Measurements from ENCODE around the gene GTF3C6.
A peak's percentile ranks its signal among the peaks of the same experiment; 100 is the strongest.

GTF3C6 gene

DNA sequence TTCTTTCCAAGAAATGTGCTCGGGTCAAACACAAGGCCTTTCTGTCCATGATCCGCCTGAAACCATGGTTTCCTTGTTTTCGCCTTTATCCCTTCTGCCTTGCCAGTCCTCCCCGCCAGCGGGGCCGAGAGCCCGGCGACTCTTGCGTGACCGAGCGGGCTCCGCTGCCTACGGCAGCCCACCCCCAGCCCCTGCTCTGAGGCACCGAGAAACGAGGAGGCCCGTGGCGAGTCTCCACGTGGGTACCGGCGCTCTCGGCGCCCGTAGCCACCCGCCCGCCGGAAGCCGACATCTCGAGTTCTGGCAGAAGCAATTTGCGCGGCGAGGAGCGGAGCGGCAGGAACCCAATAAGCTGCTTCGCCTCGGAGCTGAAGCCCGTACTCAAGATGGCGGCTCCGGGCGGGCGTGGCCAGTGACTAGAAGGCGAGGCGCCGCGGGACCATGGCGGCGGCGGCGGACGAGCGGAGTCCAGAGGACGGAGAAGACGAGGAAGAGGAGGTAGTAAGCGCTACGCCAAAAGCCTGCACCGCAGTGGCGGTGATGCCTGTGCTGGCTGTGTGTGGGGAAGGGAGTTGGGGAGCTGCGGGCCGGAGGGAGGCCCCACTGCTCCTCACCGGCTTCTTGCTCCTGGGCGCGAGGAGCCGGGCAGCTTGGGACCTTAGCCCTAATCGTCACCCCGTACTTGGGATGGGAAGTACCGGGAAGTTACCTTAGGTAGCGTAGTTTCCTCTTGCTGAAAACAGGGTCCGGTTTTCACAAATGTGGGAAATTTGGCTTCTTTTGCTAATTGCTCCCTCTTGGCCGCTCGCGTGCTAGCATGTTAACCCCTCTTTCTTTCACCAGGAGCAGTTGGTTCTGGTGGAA lies at the start of gene GTF3C6:
Gene GTF3C6, plus strand, starts transcription at position 378 of the 864 bp plus-strand sequence. Its CDS starts 64 bp downstream, at position 442.
- peak; percentile 89 for DNase-seq (ENCODE audit: low spot score)
- no peak for TF ChIP-seq CTCF (IDR thresholded peaks at IDR 0.05; ENCODE audit: extremely low read depth, insufficient read depth, missing control alignments)
- in situ Hi-C loops (cut with MboI; ENCODE audit: low pct_unique_long_range_greater_than_20kb, low sequenced_read_pairs, unreplicated experiment) = loop anchor here (10.0 kb wide), 2 partner anchors 274 to 424 kb away; no protein-coding TSS in a partner anchor

DNA sequence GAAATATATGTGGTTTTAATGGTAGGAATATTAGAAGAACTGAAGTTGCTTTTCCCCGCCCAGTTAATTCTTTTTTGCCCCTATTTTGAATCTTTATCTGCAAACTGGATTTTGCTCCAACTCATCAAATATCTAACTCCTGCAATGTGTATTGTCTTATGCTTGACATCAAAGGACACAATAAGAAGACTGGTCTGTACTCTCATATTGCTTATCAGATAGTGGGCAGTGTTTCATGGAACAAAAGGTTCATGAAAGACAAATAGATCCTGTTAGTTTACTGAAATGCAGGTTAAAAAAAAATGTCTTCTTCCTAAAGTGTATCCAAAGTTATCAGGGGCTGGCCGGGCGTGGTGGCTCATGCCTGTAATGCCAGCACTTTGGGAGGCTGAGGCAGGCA lies 27.7 kb upstream of the GTF3C6 start:
- DNase-seq (ENCODE audit: low spot score) = no peak
- in situ Hi-C loops (cut with MboI; ENCODE audit: low pct_unique_long_range_greater_than_20kb, low sequenced_read_pairs, unreplicated experiment) = no loop called here
- TF ChIP-seq CTCF (IDR thresholded peaks at IDR 0.05; ENCODE audit: extremely low read depth, insufficient read depth, missing control alignments) = no peak

GRCh38 chr6:110933912-110934311 lies 24.6 kb upstream of the GTF3C6 start:
- in situ Hi-C loops (cut with MboI; ENCODE audit: low pct_unique_long_range_greater_than_20kb, low sequenced_read_pairs, unreplicated experiment) = no loop called here
- DNase-seq (ENCODE audit: low spot score) = no peak

GRCh38 chr6:110934381-110934898 lies 24.1 kb upstream of the GTF3C6 start:
- DNase-seq (ENCODE audit: low spot score) = no peak
- no peak for TF ChIP-seq CTCF (IDR thresholded peaks at IDR 0.05; ENCODE audit: extremely low read depth, insufficient read depth, missing control alignments)
- in situ Hi-C loops (cut with MboI; ENCODE audit: low pct_unique_long_range_greater_than_20kb, low sequenced_read_pairs, unreplicated experiment) = no loop called here

More at GRCh38 chr6:110933912-110934311, 24.6 kb upstream of the GTF3C6 start:
- no peak for TF ChIP-seq CTCF (IDR thresholded peaks at IDR 0.05; ENCODE audit: extremely low read depth, insufficient read depth, missing control alignments)

GRCh38 chr6:110935171-110935570 lies 23.3 kb upstream of the GTF3C6 start:
- in situ Hi-C loops (cut with MboI; ENCODE audit: low pct_unique_long_range_greater_than_20kb, low sequenced_read_pairs, unreplicated experiment) = no loop called here
- no peak for TF ChIP-seq CTCF (IDR thresholded peaks at IDR 0.05; ENCODE audit: extremely low read depth, insufficient read depth, missing control alignments)
- DNase-seq (ENCODE audit: low spot score) = no peak

DNA sequence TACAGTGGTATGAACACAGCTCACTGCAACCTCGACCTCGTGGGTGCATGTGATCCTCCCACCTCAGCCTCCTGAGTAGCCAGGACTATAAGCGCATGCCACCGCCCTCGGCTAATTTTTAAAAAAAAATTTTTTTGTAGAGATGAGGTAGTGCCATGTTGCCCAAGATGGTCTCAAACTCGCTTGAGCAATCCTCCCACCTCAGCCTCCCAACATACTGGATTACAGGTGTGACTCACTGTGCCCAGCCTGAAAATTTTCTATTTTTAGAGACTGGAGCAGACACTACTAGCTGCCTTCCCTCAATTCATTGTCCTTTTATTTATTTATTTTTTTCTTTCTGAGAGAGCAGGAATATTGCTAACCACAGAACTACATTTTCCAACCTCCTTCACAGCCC lies 20.3 kb upstream of the GTF3C6 start:
- in situ Hi-C loops (cut with MboI; ENCODE audit: low pct_unique_long_range_greater_than_20kb, low sequenced_read_pairs, unreplicated experiment) = no loop called here
- DNase-seq (ENCODE audit: low spot score) = no peak
- no peak for TF ChIP-seq CTCF (IDR thresholded peaks at IDR 0.05; ENCODE audit: extremely low read depth, insufficient read depth, missing control alignments)
